SK-N-SH (cell line): ENCODE measurements around the gene UNC13B. TPM values are rescaled to one million over a fixed set of nuclear protein-coding genes. Genes with fewer than 3 reads are reported as not detected.

Source experiments
- CTCF ChIA-PET: fragments of 300-600, 350-600 bp; formaldehyde crosslinking; extraction: SDS; loops from one replicate; lab custom pipeline; 2021; lab: Yijun Ruan, JAX
- POLR2A ChIA-PET: fragments of 350-600 bp; sonication (Branson Sonifier 250); formaldehyde crosslinking; extraction: SDS; loops from one replicate; lab custom pipeline; 2020; ENCODE audit warnings: antibody characterized with exemption, inconsistent platforms; lab: Yijun Ruan, JAX
- DNase-seq: peaks from one replicate; pipeline ENCODE4 v3.0.0; 2012
- H2AFZ ChIP-seq: fragments of 200-600 bp; sonication (generic); 2 replicates; pipeline ENCODE4 v1.8.1; 2016; ENCODE audit warnings: antibody characterized with exemption, mild to moderate bottlenecking, low read depth
- H3F3A ChIP-seq: fragments of 200-600 bp; sonication (generic); replicated peaks from 2 replicates; pipeline ENCODE3; 2016; ENCODE audit warnings: antibody characterized with exemption, mild to moderate bottlenecking; ENCODE audit not compliant: insufficient read depth
- H3K27ac ChIP-seq, 2 experiments: fragments of 200-500 bp in 1 of 2; fragments of 200-600 bp in 1 of 2; sonication (Bioruptor generic) in 1 of 2; sonication (generic), shearing (Covaris generic) in 1 of 2; 2 replicates each; pipeline versions ENCODE4 v1.5.1 to v1.6.1; 2014 to 2016; ENCODE audit warnings: low read depth in 2 of 2, inconsistent platforms in 1 of 2, low read length in 1 of 2, mild to moderate bottlenecking in 1 of 2, mixed read lengths in 1 of 2
- H3K27me3 ChIP-seq: fragments of 200-600 bp; sonication (generic), shearing (Covaris generic); 2 replicates; pipeline ENCODE4 v1.6.1; 2016; ENCODE audit warnings: mixed run types; ENCODE audit not compliant: insufficient read depth
- H3K36me3 ChIP-seq, 2 experiments: fragments of 200-500 bp in 1 of 2; fragments of 200-600 bp in 1 of 2; sonication (Bioruptor generic) in 1 of 2; sonication (generic) in 1 of 2; replicated peaks in 1 of 2; 2 replicates each; pipeline versions ENCODE3 to v1.5.1; 2014 to 2016; ENCODE audit warnings: low read length in 1 of 2, mild to moderate bottlenecking in 1 of 2; ENCODE audit not compliant: insufficient read depth in 2 of 2, control insufficient read depth in 1 of 2
- H3K4me1 ChIP-seq, 2 experiments: fragments of 200-500 bp in 1 of 2; fragments of 200-600 bp in 1 of 2; sonication (Bioruptor generic) in 1 of 2; sonication (generic), shearing (Covaris generic) in 1 of 2; 2 replicates each; pipeline versions ENCODE4 v1.5.1 to v1.6.1; 2014 to 2016; ENCODE audit warnings: low read depth in 1 of 2, low read length in 1 of 2, mixed run types in 1 of 2; ENCODE audit not compliant: insufficient read depth in 2 of 2, control insufficient read depth in 1 of 2
- H3K4me2 ChIP-seq: fragments of 200-600 bp; sonication (generic), shearing (Covaris generic); 2 replicates; pipeline ENCODE4 v1.6.1; 2017; ENCODE audit warnings: mixed run types
- H3K4me3 ChIP-seq, 2 experiments: fragments of 200-500 bp in 1 of 2; fragments of 200-600 bp in 1 of 2; sonication (Bioruptor generic) in 1 of 2; sonication (generic), shearing (Covaris generic) in 1 of 2; 2 replicates each; pipeline versions ENCODE4 v1.5.1 to v1.8.1; 2014 to 2016; ENCODE audit warnings: low read depth in 2 of 2, inconsistent platforms in 1 of 2, low read length in 1 of 2, mild to moderate bottlenecking in 1 of 2, mixed read lengths in 1 of 2, moderate library complexity in 1 of 2
- H3K79me2 ChIP-seq: fragments of 200-600 bp; sonication (generic); 2 replicates; pipeline ENCODE4 v1.8.1; 2017; ENCODE audit warnings: mild to moderate bottlenecking; ENCODE audit not compliant: insufficient read depth
- H3K9ac ChIP-seq: fragments of 200-600 bp; sonication (generic); 2 replicates; pipeline ENCODE4 v1.6.1; 2017; ENCODE audit warnings: mixed run types
- H3K9me2 ChIP-seq: fragments of 200-600 bp; sonication (generic); 2 replicates; pipeline ENCODE4 v1.6.1; 2017; ENCODE audit warnings: mixed run types
- H3K9me3 ChIP-seq: fragments of 200-600 bp; sonication (generic); 2 replicates; pipeline ENCODE4 v1.6.1; 2017; ENCODE audit warnings: mixed run types, mild to moderate bottlenecking, moderate library complexity
- H4K20me1 ChIP-seq: fragments of 200-600 bp; sonication (generic); 2 replicates; pipeline ENCODE4 v1.6.1; 2017; ENCODE audit warnings: mild to moderate bottlenecking, mixed run types; ENCODE audit not compliant: insufficient read depth
- GABPA ChIP-seq: IDR thresholded peaks from 2 replicates; pipeline ENCODE4 v1.4.0; 2012; ENCODE audit warnings: low read depth, mild to moderate bottlenecking
- MXI1 ChIP-seq: IDR thresholded peaks from 2 replicates; pipeline ENCODE4 v1.6.1; 2012; ENCODE audit warnings: mild to moderate bottlenecking, low read depth, low read length, improper control_type of control experiment
- RAD21 ChIP-seq: IDR thresholded peaks from 2 replicates; pipeline ENCODE4 v1.6.1; 2012; ENCODE audit warnings: mild to moderate bottlenecking, low read length
- RCOR1 ChIP-seq: fragments of 150-350 bp; IDR thresholded peaks from 2 replicates; pipeline ENCODE4 v1.6.1; 2017; ENCODE audit warnings: antibody characterized with exemption, low read length
- REST ChIP-seq: IDR thresholded peaks from 2 replicates; pipeline ENCODE4 v1.6.1; 2012; ENCODE audit warnings: mild to moderate bottlenecking, low read depth, low read length, moderate library complexity
- RFX5 ChIP-seq: IDR thresholded peaks from 2 replicates; pipeline ENCODE4 v1.6.1; 2012; ENCODE audit warnings: mild to moderate bottlenecking, improper control_type of control experiment, low read length
- TEAD4 ChIP-seq: IDR thresholded peaks from 2 replicates; pipeline ENCODE4 v1.4.0; 2012; ENCODE audit warnings: mild to moderate bottlenecking, borderline replicate concordance; ENCODE audit not compliant: insufficient read depth
- WGBS: methylation state at CpG from one replicate; pipeline ENCODE4 v1.1.6; 2017; ENCODE audit warnings: low lambda C conversion rate; 5-methylcytosine and 5-hydroxymethylcytosine counted together
- polyA plus RNA-seq, 3 experiments: library from polyadenylated mRNA; depleted of rRNA; stranded (reverse); fragments of >200 nt; gene quantifications; 2 replicates each; pipeline ENCODE4 v1.2.3, GENCODE V29; 2012
- TF ChIP-seq, protein P1 (sequence below): fragments of 200-600 bp; sonication (generic); IDR thresholded peaks from 2 replicates; pipeline ENCODE4 v1.6.1; 2017; ENCODE audit warnings: antibody characterized with exemption, mild to moderate bottlenecking, moderate library complexity

The UNC13B gene
- polyA plus RNA-seq, 1 of the 3 experiments (the other 2 are of a cell fraction), result 8.1 TPM

DNA sequence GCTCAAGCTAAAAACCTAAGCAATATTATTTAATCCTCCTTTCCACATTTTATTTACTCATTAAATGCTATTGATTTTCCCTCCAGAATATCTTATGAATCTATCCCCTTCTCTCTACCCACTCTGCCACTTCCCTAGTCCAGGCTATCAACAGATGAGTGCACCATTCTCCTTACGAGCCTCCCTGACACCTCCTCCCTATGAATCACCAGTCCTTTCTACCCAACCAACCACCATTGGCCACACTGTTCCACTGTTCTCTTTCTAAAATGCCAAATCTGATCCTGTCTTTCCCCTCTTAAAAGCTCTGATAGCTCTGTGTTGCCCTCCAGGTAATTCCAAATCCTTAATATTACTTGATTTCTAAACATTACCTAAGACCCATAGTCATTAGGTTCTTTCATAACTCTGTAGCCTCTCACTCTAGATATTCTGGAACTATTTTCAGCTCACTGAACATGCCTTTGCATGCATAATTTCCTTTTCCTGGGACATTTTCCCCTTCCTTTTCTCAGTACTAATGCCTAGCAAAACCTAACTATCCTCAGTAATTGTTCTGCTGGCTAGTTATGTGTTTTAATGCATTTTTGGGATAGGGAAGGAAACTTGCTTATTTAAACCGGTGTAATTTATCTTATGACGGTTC lies 126.3 kb downstream of the UNC13B start:
- no peaks in the 10 kb centered on the region for H3K9me3 ChIP-seq
- ChIA-PET CTCF (interaction anchor here (0.7 kb wide), 1 partner anchor 30 kb away, joined by 3 read pairs; no protein-coding TSS in a partner anchor), POLR2A (no interaction called here)
- H3K4me3 ChIP-seq, result no peak overlapping the region
- H2AFZ ChIP-seq, result no peak overlapping the region
- H3K27me3 ChIP-seq, result no peaks in the 10 kb centered on the region
- no peak for DNase-seq
- H4K20me1 ChIP-seq, result no peaks in the 10 kb centered on the region
- 90% methylated on average over 3 of the region's 3 CpGs for WGBS
- peaks cover 0 to 3% of the 10 kb centered on the region in 2 experiments; a peak in 3 of 4 replicates for H3K4me1 ChIP-seq
- H3K4me2 ChIP-seq, result no peak overlapping the region
- no peak for TF ChIP-seq GABPA
- no peaks in the 10 kb centered on the region for H3K79me2 ChIP-seq
- H3K9me2 ChIP-seq, result no peaks in the 10 kb centered on the region
- no peaks in the 10 kb centered on the region for H3K36me3 ChIP-seq
- no peaks in the 10 kb centered on the region for H3F3A ChIP-seq
- H3K27ac ChIP-seq, result no peak overlapping the region
- no peak overlapping the region for H3K9ac ChIP-seq

- no peaks in the 10 kb centered on the region for H3K9me2 ChIP-seq
- no peak overlapping the region for H3K4me3 ChIP-seq
- H3K4me2 ChIP-seq, result no peak overlapping the region
- DNase-seq, result no peak
- H3K27ac ChIP-seq, result no peak overlapping the region
- no peak for TF ChIP-seq MXI1
- no peak for TF ChIP-seq GABPA
- TF ChIP-seq, protein P1, sequence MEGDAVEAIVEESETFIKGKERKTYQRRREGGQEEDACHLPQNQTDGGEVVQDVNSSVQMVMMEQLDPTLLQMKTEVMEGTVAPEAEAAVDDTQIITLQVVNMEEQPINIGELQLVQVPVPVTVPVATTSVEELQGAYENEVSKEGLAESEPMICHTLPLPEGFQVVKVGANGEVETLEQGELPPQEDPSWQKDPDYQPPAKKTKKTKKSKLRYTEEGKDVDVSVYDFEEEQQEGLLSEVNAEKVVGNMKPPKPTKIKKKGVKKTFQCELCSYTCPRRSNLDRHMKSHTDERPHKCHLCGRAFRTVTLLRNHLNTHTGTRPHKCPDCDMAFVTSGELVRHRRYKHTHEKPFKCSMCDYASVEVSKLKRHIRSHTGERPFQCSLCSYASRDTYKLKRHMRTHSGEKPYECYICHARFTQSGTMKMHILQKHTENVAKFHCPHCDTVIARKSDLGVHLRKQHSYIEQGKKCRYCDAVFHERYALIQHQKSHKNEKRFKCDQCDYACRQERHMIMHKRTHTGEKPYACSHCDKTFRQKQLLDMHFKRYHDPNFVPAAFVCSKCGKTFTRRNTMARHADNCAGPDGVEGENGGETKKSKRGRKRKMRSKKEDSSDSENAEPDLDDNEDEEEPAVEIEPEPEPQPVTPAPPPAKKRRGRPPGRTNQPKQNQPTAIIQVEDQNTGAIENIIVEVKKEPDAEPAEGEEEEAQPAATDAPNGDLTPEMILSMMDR, result no peak
- no peak for TF ChIP-seq RCOR1
- TF ChIP-seq RAD21, result no peak
- TF ChIP-seq TEAD4, result no peak
- TF ChIP-seq RFX5, result no peak
- no peak for TF ChIP-seq REST
- ChIA-PET POLR2A (no interaction called here), CTCF (interaction anchor here (0.7 kb wide), 1 partner anchor 30 kb away, joined by 3 read pairs; no protein-coding TSS in a partner anchor)
- no peaks in the 10 kb centered on the region for H4K20me1 ChIP-seq
- no peaks in the 10 kb centered on the region for H3K27me3 ChIP-seq
- H3F3A ChIP-seq, result no peaks in the 10 kb centered on the region
- H3K9me3 ChIP-seq, result no peaks in the 10 kb centered on the region
- H2AFZ ChIP-seq, result no peak overlapping the region
- H3K4me1 ChIP-seq, result peaks cover 0 to 3% of the 10 kb centered on the region in 2 experiments; a peak in 3 of 4 replicates
- no peaks in the 10 kb centered on the region for H3K36me3 ChIP-seq
- WGBS, result 83% methylated on average over 1 of the region's 1 CpG
- H3K79me2 ChIP-seq, result no peaks in the 10 kb centered on the region
- H3K9ac ChIP-seq, result no peak overlapping the region
Measured at GRCh38 chr9:35288778-35289177, 127.0 kb downstream of the UNC13B start.
